CD4-positive, alpha-beta T cell treated with Interleukin-15 for 1 hour (primary cell): Measurements from ENCODE around the gene NKTR.
A peak's percentile ranks its signal among the peaks of the same experiment; 100 is the strongest.
"Not testable (repeated sequence)": the region's sequence is repeated elsewhere in the genome, so short reads cannot be mapped to it uniquely, and the experiment has no call there.

Experiments
- DNase-seq: peaks from one replicate; pipeline ENCODE4 v3.0.0-alpha.2; 2020

Gene NKTR

GRCh38 chr3:42600111-42600957, at the start of gene NKTR:
Gene NKTR, plus strand, starts transcription at chr3:42600686. Its CDS starts 321 bp downstream, at chr3:42601007.
- peak; percentile 99 for DNase-seq

GRCh38 chr3:42552830-42553229, 47.7 kb upstream of the NKTR start:
- DNase-seq = no peak

DNA sequence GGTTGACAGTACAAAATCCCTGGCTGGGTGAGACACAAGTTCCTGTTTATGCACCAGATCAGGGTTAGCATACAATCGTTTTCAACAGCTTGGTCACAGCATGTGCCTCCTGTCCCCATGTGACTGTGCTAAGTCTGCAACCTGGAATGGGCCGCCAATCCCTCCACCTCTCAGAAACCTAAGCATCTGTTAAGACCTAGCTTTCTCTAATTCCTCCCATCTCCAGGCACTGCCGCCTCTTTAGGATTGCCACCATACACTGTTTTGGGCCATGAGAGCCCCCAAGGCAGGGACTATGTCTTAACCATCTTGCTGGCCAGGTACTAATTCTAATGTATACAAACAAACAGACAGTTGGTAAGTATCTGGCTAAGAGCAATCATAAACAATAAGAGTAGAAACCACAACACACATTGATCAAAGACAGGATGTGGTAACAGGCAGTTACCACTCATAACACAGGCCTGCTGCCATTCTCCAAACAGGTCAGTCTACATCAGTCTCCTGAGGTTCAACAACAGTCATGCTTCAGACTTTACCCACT, 44.3 kb upstream of the NKTR start:
- DNase-seq = peak; percentile 42

DNA sequence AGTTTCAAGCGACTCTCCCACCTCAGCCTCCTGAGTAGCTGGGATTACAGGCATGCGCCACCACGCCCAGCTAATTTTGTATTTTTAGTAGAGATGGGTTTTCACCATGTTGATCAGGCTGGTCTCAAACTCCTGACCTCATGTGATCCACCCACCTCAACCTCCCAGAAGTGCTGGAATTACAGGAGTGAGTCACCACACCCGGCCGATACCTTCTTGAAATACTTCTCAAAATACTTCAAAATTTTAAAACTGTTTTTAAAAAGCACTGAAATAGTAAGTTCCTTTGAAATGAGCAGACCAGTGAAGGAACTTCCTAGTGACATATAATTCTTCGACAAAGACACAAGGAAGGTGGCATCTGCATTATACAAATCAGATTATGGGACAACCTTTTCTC, 43.7 kb upstream of the NKTR start:
- DNase-seq = not testable (repeated sequence)

GRCh38 chr3:42557854-42558253, 42.6 kb upstream of the NKTR start:
- no peak for DNase-seq

GRCh38 chr3:42562047-42562907, 38.2 kb upstream of the NKTR start:
- DNase-seq = no peak

- DNase-seq = no peak
These were observed 30.8 kb upstream of the NKTR start for GRCh38 chr3:42569593-42570142.

DNA sequence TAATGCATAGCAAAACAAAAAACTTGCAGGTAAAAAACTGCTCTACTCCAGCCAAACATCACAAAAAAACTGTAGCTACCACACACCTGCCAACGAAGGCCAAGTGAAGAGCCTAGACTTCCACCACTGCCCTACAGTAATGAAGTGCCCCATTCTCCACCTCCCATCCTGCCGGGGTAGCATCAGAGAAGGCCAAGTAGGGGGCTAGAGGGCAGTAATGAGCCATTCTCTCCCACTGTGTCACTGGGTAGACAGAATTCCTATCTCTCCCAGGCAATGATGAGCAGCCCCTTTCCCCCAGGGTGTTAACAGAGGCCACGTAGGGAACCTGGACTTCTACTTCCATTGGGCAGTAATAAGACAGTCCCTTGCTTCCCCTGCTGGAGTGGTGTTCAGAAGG, 28.2 kb upstream of the NKTR start:
- no peak for DNase-seq

DNA sequence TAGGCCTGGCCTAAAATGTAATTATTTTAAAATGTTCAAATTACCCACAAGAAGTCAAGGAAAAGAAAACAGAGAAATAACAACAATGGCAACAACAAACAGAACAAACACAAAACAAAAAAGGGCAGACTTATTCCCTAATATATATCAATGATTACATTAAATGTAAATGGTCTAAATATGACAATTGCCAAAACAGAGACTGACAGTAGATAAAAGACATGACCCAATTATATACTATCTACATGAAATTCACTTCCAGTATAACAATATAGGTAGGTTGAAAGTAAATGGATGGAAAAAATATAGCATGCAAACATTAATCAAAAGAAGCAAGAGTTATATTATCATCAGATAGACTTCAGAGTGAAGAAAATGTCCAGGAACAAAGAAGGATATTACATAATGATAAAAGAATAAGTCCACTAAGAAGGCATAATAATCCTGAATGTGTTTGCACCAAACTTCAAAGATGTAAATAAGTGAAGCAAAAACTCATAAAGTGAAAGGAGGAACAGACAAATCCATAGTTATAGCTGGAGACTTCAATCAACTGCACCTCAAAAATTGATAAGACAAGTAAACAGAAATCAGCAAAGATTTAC, 25.2 kb upstream of the NKTR start:
- no peak for DNase-seq

GRCh38 chr3:42578054-42578453, 22.4 kb upstream of the NKTR start:
- DNase-seq = no peak

GRCh38 chr3:42579346-42579745, 21.1 kb upstream of the NKTR start:
- DNase-seq = not testable (repeated sequence)

- no peak for DNase-seq
These were observed 19.1 kb upstream of the NKTR start for GRCh38 chr3:42581400-42581708.

- peak; percentile 95 for DNase-seq
These were observed 18.6 kb upstream of the NKTR start, which contains the start of gene SEC22C for GRCh38 chr3:42581709-42582473. Gene SEC22C, minus strand, starts transcription at chr3:42581967. Its CDS starts 12,921 bp downstream, at chr3:42569046.

GRCh38 chr3:42582474-42583070, 17.9 kb upstream of the NKTR start:
- DNase-seq = no peak

DNA sequence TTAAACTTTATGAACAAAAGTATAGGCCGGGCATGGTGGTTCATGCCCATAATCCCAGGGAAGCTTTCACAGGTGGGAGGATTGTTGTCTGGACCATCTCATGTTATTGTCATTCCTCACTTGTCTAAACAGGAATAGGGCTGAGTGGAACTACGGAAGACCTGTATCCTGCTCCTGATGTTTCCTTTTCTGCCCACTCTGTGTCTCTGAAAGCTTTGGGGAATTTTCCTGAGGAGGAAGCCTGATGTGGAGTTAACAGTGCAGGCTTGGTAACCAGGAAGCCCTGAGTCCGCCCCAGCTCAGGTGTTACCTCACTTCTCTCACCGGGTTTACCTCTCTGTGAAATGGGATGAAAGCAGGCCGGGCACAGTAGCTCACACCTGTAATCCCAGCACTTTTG, 11.9 kb upstream of the NKTR start:
- no peak for DNase-seq

DNA sequence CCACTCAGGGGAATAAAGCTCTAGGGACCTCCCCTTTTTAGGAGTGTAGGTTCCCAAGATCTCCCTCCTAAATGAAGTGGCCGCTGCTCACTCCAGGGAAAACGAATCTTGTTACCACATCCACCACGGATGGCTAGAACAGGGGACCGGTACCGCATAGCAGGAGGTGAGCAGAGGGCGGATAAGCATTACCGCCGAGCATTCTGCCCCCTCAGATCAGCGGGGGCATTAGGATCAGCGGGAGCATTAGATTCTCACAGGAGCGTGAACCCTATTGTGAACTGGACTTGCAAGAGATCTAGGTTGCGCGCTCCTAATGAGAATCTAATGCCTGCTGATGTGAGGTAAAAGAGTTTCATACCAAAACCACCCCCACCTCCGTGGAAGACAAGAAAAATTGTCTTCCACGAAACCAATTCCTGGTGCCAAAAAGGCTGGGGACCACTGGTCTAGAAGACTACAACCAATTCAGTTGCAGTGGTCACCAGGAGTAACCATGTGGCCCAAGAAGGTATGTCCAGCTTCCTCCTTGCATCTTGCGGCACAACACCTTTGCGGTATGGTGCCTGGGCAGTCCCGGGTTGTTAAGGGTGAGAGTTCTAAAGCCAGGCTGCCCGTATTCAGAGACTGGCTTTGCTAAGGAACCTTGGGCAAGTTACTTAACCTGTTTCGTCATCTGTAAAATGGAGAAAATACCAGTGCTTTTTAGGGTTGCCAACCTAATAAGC, 10.9 kb upstream of the NKTR start:
- no peak for DNase-seq

GRCh38 chr3:42590989-42591756, 9.3 kb upstream of the NKTR start:
- DNase-seq = no peak

DNA sequence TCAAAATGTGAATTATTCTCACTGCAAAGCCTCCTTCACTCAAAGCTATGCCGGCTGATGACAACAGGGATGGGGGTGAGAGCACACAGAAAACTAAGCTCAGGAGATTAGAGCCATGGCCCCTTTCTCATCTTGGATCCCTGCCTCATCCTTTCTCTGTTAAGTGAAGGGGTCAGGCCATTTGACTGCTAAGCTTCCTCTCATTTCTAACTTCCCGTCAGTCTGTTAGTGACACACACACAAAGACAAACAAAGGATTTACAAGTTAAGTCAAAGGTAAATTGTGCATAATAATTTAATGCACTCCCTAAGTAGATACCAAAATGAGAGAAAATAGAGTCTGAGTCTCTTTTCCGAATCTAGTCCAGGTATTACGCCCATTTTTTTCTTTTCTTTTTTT, 8.7 kb upstream of the NKTR start:
- DNase-seq = no peak

DNA sequence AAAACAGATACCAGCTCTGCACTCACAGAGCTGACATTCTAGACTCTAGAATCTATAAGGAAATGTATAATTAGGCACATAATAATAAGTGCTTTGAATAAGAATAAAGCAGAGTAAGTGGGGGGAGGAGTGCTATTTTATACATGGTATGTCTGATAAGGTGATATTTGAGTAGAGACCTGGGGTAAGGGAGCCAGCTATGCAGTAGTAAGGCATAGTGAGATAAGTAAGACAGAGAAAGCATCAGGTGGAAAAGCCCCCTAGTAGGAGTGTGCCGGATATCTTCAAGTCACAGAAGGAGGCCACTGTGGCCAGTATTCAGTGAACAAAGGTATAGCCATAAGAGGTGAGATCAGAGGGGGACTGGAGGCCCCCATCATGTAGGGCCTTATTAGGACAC, 6.9 kb upstream of the NKTR start:
- DNase-seq = no peak

GRCh38 chr3:42595682-42596081, 4.8 kb upstream of the NKTR start:
- no peak for DNase-seq
